Hematopoietic multipotent progenitor cell treated with erythropoietin and hydrocortisone succinate and interleukin-3 and kit ligand, for 4 days (in vitro differentiated cells): ENCODE measurements around the gene MSI2.
"Not testable (repeated sequence)": the region's sequence is repeated elsewhere in the genome, so short reads cannot be mapped to it uniquely, and the experiment has no call there.

Experiments used
- DNase-seq: peaks from one replicate; pipeline ENCODE4 v3.0.0-alpha.2; 2015

MSI2 gene

DNA sequence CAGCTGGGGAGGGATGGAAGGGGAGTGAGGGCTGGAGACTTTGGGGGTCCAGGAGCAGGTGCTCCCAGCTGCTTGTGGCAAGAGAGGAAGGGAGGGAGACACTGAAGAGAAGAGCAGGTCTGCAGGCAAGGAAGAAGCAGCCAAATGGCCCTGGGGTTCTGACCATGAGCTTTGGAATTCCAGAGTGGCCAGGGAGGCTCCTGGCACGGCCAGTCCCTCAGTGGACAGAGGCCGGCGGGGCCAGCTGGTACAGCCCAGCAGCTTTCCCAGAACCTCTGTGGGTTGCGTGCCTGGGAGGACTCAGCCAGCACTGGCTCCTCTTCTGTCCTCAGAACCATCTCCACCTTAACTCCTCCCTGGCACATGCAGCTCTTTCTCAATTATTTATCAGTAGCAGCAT, 233.0 kb downstream of the MSI2 start:
- DNase-seq: no peak

DNA sequence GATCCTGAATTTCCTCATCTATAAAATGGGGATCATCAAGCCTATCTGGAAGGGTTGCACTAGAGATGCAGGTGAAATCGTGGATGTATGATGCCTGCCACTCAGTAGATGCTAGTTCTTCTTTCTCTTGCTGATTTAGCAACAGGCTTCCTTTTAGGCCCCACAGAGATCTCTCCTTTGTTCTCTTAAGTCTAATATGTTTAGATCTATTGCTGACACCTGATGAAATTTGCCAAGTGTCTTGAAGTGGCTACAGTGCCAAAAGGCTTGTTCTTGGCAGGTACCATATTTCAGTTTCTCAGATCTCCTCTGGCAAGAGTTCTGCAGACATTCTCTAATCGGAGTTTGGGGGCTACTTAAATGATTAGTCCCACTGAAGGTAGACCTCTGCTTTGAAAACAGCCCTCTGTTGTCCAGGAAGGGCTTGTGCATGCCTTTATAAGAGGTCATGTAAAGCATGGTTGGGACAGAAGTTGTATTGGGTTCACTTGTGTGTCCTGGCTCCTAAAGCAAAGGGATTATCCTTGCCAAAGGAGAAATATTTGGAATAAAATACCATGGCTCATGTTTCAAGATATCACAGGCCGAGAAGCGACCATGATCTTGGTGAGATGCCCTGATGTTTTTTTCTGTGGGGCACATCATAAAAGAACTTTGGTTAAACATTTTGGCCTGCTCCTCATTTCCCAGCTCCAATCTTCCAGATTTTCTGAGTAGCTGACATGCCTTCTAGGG, 234.0 kb downstream of the MSI2 start:
- no peak for DNase-seq

DNA sequence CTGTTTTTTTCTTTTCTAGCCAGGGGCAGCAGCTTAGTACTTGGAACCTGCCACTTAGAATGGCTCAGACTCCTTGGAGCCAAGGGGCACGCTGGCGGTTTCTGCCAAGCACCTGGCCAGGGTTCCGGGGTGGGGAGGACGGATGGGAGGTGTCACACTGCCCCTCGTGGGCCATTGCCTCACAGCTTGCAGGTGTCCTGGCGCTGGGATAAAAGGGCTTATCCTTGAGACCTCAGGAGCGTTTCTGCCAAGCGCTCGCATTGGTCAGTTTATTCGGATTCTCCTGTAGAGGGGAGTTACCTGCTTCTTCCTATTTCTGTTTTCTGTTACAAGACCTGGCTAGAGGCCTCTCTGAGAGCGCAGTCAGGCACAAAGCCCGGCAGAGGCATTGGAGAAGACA, 234.6 kb downstream of the MSI2 start:
- DNase-seq: no peak

DNA sequence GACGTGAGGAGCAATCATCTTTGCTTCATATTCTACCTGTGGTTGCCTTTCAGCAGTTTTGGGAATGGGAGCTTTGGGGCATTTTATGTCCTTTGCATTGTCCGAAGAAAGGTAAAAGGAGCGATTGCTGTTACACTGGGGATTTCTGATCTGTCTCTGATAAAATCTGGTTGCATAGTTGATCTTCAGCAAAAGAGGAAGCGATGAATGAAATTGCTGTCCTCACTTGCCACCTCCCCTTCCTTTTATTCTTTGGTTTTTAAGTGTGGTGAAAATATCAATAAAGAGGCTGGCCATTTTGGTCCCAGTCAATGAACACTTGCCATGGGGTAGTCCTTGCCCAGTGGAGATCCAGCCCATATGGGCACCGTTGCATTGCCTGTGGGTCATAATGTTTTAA, 236.8 kb downstream of the MSI2 start:
- DNase-seq: peak; percentile 75

DNA sequence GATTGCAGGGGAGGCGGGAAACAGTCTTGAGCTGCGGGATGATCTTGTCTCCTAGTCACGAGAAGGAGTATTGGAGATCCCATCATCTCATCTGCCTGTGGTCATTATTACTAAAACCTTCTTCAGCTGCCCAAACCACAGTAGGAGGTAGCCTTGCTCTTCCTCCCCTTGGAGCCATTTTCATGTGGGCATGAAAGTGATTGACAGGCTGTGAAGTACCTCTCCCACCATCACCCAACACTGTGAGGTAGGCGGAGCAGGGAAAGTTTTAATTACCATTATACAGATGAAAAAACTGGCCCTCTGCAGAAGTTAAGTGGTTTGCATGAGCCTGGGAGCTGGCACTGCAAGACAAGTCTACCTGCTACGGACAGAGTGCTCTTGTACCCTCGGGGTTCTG, 237.3 kb downstream of the MSI2 start:
- DNase-seq: no peak

DNA sequence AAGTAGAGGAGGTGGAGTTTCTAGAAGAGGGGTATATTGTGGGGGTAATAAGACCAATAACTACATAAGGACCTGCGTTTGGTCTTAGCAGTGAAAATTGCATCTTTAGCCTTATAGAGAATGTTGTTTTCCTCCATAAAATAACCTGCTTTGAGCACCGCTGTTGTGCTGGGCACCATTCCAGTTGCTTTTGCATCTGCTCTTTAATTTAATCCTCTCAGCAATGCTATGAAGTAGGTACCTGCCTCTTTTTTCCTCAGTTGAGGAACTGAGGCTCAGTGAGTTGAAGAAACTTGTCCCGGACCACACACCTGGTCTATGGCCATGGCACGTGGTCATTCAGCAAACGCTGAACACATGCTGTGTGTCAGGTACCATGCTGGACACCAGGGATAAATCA, 238.1 kb downstream of the MSI2 start:
- DNase-seq: no peak

DNA sequence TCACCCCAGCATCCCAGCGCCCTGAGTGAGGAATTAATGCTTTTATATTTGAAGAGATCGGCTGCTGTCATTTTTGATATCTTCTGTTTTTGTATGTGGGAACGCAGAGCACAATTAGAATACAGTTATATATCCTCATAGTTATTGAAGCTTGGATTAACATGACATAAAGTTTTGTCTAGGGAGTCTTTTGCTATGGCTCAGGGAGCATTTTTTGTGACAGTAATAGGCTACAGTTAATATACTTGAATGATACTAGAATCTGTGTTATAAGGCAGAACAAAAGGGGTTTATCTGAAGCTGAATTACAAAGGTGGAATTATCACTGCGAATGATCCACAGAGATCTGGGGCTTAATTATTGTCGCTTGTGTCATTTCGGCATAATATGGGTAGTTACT, 239.4 kb downstream of the MSI2 start:
- no peak for DNase-seq

DNA sequence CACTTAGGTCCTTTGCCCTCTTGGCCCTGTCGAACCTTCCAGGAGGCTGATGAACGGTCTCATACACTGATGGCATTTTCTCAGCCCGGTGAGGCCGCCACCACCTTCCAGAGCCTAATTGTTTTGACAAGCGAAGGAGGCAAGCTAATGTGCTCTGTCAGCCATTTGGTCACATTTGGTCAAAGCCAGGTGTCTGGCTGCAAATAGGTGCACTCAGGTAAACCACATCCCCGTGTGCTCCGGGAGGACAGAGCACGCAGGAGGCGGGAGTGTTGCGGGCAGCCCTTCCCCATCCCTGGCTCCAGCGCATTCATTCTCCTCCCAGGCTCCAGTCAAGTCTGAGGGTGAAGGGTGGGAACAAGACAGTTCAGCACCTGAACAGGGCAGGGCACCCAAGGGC, 240.1 kb downstream of the MSI2 start:
- no peak for DNase-seq

DNA sequence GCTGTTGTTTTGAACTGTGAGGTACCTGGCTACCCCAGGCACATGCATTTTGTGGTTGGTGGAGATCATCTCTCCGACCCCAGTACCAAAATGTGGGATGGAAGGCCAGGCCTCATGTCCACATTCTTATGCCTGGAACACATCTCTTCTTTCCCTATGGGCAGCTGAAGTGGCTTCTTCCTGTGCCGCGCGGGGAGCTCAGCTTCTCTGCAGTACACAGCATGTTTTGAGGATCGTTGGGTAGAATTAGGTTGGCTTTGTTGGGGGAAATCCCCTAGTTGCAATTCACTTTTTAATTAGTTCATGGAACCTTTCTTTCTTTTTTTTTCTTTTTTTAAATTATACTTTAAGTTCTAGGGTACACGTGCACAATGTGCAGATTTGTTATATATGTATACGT, 242.1 kb downstream of the MSI2 start:
- no peak for DNase-seq

DNA sequence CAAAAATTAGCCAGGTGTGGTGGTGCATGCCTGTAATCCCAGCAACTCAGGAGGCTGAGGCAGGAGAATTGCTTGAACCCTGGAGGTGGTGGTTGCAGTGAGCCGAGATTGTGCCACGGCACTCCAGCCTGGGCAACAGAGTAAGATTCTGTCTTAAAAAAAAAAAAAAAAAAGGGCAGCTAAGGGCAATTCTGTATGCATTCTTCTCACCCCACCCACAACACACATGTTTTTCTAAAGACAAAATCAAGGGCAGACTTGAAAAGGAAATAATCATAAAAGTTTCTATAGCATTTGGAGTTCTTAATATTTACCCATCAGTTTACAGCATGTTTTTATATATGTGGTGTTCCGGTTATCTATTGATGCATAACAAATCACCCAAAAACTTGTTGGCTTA, 242.9 kb downstream of the MSI2 start:
- DNase-seq: not testable (repeated sequence)

DNA sequence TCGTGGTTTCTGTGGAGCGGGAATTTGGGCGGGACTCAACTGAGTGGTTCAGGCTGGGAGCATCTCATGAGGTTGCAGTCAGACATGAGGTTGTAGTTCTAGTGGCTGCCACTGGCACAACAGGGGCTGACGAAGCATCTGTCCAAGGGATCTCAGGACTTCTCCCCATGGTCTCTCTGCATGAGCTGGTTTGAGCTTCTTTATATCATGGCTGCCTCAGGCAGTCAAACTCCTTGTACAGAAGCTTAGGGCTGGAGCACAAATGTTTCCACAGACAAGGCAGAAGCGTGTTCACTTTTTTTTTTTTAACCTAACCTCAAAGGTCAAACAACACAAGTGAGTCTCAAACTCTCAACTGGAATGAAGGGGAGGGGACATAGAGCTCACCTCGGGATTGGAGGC, 243.3 kb downstream of the MSI2 start:
- DNase-seq: peak; percentile 61

DNA sequence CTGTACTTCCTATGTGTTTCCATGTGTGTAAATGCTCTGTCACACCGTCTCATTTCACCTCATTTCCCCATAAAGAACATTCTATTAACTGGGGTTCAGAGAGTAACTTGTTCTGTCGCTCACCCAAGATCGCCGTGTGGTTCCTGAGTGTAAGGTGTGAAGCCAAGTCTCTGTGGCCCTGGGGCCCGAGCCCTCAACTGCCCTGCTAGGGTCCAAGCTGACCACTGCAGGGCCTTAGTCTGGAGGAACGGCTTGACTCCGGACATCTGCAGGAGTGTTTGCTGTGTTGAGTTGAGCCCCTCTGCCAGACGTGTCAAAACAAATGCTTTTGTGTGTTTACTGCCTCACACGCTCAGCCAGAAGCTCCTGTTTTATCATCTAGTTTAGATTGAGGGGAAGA, 244.7 kb downstream of the MSI2 start:
- DNase-seq: no peak

DNA sequence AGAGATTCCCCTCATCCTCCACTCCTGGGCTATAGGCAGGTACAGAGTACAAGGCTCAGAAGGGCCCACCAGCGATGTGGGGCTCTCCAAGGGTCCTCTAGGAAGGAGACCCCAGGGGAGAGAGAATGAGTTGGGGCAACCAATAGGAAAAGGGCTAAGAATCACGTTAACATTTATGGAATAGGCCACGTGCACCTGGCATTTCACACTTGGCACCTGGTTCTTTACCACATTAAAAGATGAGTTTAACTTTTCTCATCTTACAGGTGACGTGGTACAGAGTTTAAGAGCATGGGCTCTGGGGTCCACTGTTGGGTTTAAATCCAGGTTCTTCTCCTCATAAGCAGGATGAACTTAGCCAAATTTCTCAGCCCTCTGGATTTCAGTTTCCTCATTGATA, 245.7 kb downstream of the MSI2 start:
- no peak for DNase-seq

DNA sequence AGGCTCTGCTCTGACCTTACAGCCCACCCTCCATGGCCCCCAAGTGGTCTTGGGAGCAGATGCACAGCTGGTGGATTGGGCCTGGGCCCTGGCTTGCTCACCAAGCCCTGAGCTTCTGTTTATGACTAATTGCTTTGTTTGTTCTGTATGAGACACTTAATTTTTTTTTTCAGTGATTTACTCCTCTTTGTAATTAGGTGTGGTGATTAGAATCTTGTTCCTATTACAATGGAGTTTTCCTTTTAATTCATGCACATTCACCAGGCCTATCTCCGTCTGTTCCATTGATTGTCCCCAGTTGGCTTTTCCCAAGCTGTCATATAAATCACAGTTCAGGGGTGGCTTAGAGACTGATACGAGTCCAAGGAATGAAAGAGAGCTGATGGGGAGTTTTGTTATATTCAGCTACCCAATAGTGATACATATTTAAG, 246.5 kb downstream of the MSI2 start:
- DNase-seq: no peak

DNA sequence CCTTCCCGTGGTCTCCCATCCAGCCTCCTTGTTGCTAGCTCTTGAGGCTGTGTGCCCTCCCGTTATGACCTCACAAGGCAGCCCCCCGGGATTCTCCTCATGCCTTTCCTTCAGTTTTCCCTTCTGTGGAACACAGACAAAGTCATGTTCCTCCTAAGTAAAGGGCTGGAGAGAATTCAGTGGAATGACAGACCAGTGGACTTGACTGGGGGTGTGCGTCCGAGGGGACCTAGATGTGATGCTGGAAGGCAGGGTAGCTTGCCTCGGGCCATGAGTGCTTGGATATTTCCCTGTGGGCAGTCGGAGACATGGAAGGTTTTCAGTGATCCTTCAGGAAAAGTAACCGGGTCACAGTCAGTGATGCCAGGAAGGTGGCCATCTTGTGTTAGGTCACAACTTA, 247.9 kb downstream of the MSI2 start:
- no peak for DNase-seq

DNA sequence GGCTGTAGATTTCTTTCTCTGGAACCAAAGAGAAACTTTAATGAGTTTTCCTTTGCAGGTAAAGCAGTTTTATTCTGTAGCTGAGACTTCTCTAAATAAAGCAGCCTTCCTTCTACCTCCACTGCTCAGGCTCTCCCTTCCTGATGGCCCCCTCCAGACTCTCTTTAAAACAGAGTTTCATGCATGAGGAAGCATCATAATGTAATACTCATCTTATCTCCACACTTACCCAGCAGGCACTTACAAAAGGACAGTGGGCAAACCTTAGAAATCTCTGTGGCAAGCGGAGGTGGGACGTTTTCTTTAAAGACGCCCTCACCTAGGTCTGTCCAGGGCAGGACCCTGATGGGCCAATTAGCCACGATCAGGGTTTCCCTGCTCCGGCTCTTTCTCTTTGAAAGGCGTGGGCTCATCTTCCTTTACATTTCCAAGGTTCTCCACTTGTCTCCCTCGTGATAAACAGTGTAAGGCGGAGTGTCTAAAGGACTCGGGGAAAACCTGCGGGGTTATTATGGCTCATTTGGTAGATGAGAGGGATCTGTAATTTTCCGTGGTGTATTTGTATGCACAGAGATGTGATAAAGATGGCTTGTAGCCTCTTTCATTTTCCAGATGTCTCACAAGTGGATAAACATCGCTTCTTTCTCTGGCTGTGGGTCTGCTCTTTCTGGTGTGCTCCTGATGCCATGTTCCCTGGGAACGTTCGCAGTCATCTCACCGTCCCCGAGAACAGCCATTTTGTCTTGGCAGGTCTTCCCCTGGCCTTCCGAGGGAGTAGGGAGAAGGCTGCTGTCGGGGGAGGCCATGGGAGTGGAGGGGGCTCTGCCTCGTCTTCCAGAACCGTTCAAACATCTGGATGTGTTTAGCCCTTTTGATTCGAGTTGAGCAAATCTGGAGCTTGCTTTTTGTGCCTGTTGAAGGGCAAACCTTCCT, 249.8 kb downstream of the MSI2 start:
- DNase-seq: peak; percentile 38

DNA sequence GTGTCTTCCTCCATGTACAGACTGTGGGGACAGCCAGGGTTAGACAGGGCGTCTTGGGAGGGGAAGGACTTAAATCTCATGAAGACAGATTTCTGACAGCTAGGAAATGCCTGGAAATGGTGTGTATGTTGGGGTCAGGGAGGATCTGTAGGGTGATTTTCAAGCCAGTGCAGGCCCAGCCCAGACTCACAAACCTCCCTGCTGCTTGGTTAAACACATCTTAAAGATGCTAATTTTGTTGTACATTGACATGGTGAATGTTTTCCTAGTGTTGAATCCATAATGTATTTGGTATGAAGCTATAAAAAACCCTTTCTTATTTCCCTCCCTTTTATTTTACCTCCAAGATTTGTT, 250.4 kb downstream of the MSI2 start:
- DNase-seq: no peak

DNA sequence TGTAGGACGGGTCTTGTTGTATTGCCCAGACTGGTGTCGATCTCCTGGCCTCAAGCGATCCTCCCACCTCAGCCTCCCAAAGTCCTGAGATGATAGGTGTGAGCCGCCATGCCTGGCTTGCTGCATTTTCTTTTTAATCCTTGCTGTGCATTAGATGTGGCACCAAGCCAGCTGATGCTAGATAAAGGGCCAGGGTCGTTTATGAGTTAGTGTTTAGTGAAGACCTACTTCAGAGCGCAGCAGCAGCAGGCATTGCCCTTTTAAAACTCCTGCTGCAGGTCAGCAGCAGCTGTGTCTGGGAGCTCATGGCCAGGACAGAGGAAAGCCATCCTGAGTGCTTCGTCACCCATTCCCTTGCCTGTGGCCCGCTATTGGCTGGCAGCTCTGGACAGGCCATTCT, 251.5 kb downstream of the MSI2 start:
- DNase-seq: no peak

DNA sequence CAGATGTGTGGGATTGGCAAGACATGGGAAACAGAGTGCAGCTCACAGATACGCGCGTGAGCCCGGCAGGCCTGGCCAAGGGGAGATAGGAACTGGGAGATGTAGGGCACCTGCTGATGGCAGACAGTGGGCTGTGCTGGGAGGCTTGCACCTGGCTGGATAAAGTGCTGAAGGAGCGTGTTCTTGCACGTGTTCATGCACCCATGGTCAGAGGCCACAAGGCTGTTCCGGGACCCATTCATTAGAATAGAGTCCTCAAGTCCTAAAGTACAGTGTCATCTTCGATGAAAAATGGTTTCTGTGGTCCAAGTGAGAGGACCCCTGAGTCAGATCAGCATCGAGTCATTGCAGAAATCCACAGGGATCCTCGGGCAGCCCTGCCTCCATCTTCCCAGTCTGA, 252.3 kb downstream of the MSI2 start:
- DNase-seq: no peak

DNA sequence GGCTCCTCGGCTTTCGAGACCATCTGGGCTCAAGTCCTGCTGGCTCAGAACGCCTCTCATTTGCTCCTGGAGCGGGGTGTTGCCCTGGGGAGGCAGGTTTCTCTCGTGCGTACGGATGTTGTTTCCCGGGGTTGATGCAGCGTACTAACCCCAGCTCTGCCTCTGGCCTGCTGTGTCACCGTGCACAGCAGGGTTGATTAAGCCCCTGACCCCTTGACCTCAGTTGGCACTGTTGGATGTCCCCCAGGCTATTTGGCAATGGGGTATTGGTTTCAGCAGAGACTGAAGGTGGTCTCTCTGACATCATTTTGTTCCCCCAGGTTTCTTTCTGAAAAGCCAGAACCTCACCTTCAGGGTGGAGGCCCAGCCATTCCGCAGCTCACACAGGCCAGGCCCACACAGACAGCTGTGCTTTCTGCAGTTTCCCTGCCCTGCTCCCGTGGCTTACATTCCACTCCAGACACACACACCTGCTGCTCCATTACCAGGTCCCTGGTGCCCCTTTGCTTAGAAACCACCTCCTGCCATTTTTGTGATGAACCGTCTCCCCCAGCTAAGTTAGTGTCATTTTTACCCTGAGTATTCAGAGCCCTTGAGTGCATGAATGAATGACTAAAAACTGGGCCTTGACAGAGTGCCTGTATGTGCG, 255.3 kb downstream of the MSI2 start:
- DNase-seq: no peak

DNA sequence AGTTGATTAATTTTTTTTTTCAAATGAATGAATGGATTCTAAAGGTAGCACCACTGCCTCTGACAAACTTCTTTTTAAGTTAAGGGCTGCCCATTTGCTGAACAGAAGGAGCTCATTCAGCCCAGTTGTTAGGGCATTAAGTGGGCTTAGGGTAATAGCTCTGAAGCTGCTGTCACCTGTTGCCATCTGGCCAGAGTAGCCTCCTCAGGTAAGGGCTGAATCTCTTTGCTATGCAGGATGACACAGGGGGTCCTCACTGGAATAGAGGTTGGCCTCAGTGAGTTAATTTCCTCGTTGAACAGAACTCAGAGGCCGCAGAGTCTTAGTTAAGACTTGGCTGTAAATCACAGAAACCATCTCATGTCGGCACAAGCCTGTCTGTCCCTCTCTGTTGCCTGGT, 255.9 kb downstream of the MSI2 start:
- DNase-seq: no peak

DNA sequence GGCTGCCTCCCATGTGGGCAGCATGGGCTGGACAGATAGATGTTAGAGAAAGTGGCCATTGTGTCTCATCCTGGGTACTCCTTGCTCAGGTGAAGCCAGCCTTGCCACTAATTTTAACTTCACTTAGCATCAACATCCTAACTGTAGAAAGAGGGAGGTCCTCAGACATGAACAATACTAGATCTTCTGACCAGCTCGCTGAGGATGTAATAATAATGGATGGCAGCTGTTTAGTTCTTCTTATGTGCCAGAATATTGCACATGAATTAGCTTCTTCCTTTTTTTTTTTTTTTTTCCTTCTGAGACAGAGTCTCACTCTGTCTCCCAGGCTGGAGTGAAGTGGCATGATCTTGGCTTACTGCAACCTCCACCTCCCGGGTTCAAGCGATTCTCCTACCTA, 256.4 kb downstream of the MSI2 start:
- no peak for DNase-seq

DNA sequence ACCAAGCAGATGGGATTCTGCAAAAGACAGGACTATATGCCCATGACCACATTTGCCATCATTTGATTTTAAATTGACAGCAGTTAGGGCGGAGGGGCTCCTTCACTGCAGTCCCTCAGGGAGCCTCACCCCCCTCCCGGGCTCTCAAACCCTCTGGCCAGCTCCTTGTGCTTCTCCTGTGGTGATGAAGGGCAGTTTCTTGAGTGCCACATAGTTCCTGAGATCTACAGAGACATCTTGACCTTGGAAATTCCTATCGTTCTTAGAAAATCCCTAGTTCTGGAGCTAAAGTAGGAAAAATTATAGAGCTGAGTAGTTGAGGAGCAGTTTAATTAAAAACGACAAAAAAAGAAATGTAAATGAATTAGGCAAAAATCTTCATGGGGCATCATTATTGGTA, 257.2 kb downstream of the MSI2 start:
- no peak for DNase-seq

DNA sequence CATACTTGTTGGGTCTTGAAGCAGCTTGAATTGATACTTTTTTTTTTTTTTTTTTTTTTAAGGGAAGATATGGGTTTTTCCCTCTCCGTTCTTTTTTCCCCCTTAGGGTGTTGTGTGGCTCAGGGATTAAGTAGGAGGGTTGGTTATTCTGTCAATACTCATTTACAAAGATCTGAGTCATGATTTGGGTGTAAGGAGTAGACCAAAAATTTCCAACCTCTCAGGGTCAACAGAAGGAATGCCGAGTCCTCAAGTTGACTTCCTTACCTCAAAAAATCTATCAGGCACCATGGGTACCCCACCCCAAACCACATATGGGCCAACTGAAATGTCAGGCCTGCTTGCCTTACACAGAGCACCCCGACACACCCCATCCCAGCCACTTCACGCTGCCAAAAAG, 258.3 kb downstream of the MSI2 start:
- DNase-seq: no peak
